ENCODE results near the gene LRRC42.

DNA sequence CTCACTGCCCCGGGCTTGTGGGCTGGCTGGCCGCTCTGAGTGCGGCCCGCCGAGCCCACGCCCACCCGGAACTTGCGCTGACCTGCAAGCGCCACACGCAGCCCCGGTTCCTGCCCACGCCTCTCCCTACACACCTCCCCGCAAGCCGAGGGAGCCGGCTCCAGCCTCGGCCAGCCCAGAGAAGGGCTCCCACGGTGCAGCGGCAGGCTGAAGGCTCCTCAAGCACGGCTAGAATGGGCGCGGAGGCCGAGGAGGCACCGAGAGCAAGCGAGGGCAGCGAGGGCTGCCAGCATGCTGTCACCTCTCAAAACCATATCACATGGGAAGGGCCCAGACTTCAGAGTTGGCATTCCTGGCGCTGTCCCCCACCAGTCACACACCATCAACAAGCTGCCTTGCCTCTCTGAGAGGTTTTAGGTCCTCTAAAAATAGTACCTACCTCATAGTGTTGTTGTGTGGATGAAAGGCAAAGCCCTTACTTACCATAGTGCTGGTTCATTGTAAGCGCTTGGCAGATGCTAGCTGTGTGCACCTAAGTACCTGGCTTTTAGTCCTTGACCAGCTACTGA, 58.4 kb downstream of the LRRC42 start:
- TF ChIP-seq GATA3 (IDR thresholded peaks at IDR 0.05; ENCODE audit: low read depth, low read length) (no peak), GATA2 (IDR thresholded peaks at IDR 0.05; ENCODE audit: low read depth, low read length) (no peak)

All from SH-SY5Y (cell line).